ENCODE results near the gene RAI14. TPM values are rescaled to one million over a fixed set of nuclear protein-coding genes. Genes with fewer than 3 reads are reported as not detected.
"Not testable (repeated sequence)": the region's sequence is repeated elsewhere in the genome, so short reads cannot be mapped to it uniquely, and the experiment has no call there.

RAI14 gene
- total RNA-seq, 1 donor from 2014 or later, result 259 TPM

DNA sequence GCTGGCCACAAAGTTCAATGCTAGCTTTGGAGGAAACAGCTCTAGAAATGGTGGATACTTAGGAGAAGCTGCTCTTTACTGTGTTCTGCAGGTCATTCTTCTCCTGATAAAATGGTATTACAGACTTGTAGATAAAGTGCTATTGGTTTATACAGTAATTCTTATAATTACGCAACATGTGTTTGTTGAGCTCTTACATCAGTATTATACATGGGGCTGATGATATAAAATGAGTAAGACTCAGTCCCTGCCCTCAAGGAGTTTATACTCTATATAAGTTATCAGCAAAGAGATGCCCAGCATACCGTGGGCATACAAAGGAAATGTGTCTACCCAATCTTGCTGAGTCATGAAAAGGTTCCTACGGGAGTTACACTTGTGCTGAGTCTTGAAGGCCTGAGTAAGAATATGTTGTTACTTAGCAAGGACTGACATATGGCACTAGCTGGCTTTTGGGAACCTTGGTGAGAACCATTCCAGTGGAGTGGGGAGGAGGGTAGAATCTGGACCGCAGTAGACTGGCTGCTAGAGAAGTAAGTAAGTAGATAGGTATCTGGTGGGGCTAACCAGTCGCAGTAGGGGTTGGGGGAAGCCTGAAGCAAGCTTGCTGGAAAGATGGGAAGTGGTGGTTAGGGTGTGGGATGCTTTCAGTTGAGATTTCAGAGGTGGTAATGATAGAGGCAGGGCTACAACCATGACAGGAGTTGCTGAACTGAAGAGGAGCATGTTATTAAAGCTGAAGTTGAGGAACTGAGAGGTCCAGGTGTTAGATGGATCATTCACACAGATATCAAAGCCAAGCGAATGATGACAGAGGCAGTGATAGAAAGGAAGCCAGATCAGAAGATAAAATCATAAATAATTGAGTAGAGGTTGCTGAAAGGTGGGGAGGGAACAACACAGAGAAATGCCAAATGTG lies 171.7 kb downstream of the RAI14 start:
- Mint-ChIP-seq H3K4me1 (ENCODE audit: low read depth, unreplicated experiment) (peaks cover 4% of the 10 kb centered on the region), H3K27ac (ENCODE audit: unreplicated experiment) (no peak overlapping the region), H3K9me3 (ENCODE audit: unreplicated experiment) (peaks cover 4% of the 10 kb centered on the region), H3K4me3 (ENCODE audit: unreplicated experiment) (no peak overlapping the region), H3K36me3 (ENCODE audit: unreplicated experiment) (peaks cover 13% of the 10 kb centered on the region), H3K27me3 (ENCODE audit: unreplicated experiment) (peaks cover 6% of the 10 kb centered on the region)
- TF ChIP-seq, protein P1, sequence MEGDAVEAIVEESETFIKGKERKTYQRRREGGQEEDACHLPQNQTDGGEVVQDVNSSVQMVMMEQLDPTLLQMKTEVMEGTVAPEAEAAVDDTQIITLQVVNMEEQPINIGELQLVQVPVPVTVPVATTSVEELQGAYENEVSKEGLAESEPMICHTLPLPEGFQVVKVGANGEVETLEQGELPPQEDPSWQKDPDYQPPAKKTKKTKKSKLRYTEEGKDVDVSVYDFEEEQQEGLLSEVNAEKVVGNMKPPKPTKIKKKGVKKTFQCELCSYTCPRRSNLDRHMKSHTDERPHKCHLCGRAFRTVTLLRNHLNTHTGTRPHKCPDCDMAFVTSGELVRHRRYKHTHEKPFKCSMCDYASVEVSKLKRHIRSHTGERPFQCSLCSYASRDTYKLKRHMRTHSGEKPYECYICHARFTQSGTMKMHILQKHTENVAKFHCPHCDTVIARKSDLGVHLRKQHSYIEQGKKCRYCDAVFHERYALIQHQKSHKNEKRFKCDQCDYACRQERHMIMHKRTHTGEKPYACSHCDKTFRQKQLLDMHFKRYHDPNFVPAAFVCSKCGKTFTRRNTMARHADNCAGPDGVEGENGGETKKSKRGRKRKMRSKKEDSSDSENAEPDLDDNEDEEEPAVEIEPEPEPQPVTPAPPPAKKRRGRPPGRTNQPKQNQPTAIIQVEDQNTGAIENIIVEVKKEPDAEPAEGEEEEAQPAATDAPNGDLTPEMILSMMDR (IDR thresholded peaks at IDR 0.05; ENCODE audit: partially characterized antibody, unreplicated experiment), result no peak
- no peak for DNase-seq

DNA sequence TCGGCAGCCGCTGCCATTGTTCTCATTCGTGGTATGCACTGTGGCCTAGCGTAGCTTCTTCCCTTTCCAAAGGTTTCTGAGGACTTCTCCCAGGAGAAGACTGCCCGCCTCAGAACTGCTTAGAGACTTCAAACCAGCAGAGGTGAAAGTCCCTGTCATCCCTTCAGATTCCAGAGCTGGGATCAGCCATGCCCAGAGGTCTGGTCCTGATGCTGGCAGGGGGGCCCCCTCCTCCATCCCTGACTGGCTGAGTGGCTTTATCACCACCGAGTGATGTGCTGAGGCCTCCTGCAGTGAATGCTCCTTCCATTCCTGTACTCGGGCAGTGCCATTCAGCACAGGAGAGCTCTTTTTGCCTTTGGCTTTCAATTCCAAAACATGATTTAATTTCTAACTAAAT lies 174.7 kb downstream of the RAI14 start:
- H3K4me1 Mint-ChIP-seq (ENCODE audit: low read depth, unreplicated experiment); H3K27ac Mint-ChIP-seq (ENCODE audit: unreplicated experiment); DNase-seq; H3K27me3 Mint-ChIP-seq (ENCODE audit: unreplicated experiment); H3K4me3 Mint-ChIP-seq (ENCODE audit: unreplicated experiment): not testable (repeated sequence)
- Mint-ChIP-seq H3K9me3 (ENCODE audit: unreplicated experiment) (peaks cover 16% of the 10 kb centered on the region), H3K36me3 (ENCODE audit: unreplicated experiment) (peaks cover 13% of the 10 kb centered on the region)

DNA sequence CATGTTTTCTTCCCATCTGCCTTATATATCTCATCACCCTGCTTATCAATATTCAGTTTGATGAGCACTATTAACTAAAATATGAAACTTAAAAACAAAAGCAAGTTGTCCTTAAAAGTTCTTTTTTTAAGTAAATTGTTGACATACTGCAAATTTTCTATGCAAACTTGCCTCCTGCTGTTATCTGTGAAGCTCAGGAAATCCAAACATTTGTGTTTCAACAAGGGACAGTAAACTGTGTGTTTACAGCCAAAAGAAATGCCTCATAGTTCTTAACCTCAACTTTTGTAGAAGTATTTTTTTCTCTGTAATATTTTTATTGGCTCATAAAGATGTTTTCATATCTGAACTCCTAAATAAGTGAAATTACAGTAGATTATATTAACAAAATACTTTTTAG lies 175.2 kb downstream of the RAI14 start:
- DNase-seq, result no peak
- H3K4me1 Mint-ChIP-seq (ENCODE audit: low read depth, unreplicated experiment), result peaks cover 4% of the 10 kb centered on the region
- H3K27me3 Mint-ChIP-seq (ENCODE audit: unreplicated experiment), result peaks cover 5% of the 10 kb centered on the region
- TF ChIP-seq, protein P1 (IDR thresholded peaks at IDR 0.05; ENCODE audit: partially characterized antibody, unreplicated experiment), result no peak
- no peak overlapping the region for H3K4me3 Mint-ChIP-seq (ENCODE audit: unreplicated experiment)
- peaks cover 16% of the 10 kb centered on the region for H3K9me3 Mint-ChIP-seq (ENCODE audit: unreplicated experiment)
- H3K36me3 Mint-ChIP-seq (ENCODE audit: unreplicated experiment), result peaks cover 13% of the 10 kb centered on the region
- no peak overlapping the region for H3K27ac Mint-ChIP-seq (ENCODE audit: unreplicated experiment)

DNA sequence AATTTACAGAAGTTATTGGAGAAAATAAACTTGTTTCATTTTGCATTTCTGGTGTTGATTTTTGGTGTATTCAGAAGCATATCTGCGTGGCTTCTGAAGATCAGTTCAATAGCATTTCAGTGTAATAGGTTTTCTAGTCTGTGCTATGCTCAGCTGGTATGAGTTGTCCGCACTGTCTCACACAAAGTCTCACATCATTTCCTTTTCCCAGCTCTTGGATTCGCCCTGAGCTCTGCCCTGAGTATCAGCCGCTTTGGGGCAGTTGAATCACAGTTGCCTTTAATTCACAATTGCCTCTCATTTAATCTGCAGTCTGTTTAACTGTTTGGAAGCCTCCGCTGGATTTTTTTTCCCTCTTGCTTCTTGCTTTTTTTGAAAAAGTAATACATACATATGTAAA lies 176.4 kb downstream of the RAI14 start:
- TF ChIP-seq, protein P1 (IDR thresholded peaks at IDR 0.05; ENCODE audit: partially characterized antibody, unreplicated experiment), result no peak
- peaks cover 16% of the 10 kb centered on the region for H3K9me3 Mint-ChIP-seq (ENCODE audit: unreplicated experiment)
- DNase-seq, result no peak
- H3K4me1 Mint-ChIP-seq (ENCODE audit: low read depth, unreplicated experiment), result peaks cover 4% of the 10 kb centered on the region
- no peak overlapping the region for H3K27ac Mint-ChIP-seq (ENCODE audit: unreplicated experiment)
- H3K27me3 Mint-ChIP-seq (ENCODE audit: unreplicated experiment), result peaks cover 5% of the 10 kb centered on the region
- H3K4me3 Mint-ChIP-seq (ENCODE audit: unreplicated experiment), result no peak overlapping the region
- H3K36me3 Mint-ChIP-seq (ENCODE audit: unreplicated experiment), result peaks cover 5% of the 10 kb centered on the region

DNA sequence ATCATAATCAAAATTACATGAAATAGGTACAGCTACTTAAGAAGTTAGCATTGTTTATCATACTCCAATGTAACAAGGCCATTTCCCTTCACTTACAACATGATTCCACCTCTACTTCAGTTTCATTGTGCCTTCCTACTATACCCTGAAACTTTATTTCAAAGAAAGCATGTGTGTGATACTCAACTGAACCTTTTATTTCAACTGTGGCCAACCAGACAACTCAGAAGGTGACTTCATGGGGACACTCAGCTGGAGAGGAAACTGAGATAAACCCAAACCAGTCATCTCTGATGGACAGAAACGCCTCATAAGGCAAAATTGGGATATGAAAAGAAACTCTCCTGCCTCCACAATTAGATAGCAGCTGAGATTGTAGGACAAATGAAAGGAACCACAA lies 177.0 kb downstream of the RAI14 start:
- peaks cover 13% of the 10 kb centered on the region for H3K9me3 Mint-ChIP-seq (ENCODE audit: unreplicated experiment)
- no peaks in the 10 kb centered on the region for H3K36me3 Mint-ChIP-seq (ENCODE audit: unreplicated experiment)
- no peak for DNase-seq
- peaks cover 1% of the 10 kb centered on the region for H3K4me1 Mint-ChIP-seq (ENCODE audit: low read depth, unreplicated experiment)
- peaks cover 3% of the 10 kb centered on the region for H3K27me3 Mint-ChIP-seq (ENCODE audit: unreplicated experiment)
- H3K4me3 Mint-ChIP-seq (ENCODE audit: unreplicated experiment), result no peak overlapping the region
- TF ChIP-seq, protein P1 (IDR thresholded peaks at IDR 0.05; ENCODE audit: partially characterized antibody, unreplicated experiment), result no peak
- no peak overlapping the region for H3K27ac Mint-ChIP-seq (ENCODE audit: unreplicated experiment)

Data from glutamatergic neuron (in vitro differentiated cells).